Eye (tissue), 1 donor: ENCODE measurements around the gene PI4KA.
"Not testable (repeated sequence)": the region's sequence is repeated elsewhere in the genome, so short reads cannot be mapped to it uniquely, and the experiment has no call there.

ENCODE experiments used
- DNase-seq: peaks from one replicate; pipeline ENCODE4 v3.0.0-alpha.2; 2015

Gene PI4KA

GRCh38 chr22:20844055-20845037, 14.3 kb downstream of the PI4KA start:
- DNase-seq, result no peak

GRCh38 chr22:20843501-20843900, 15.1 kb downstream of the PI4KA start:
- no peak for DNase-seq

GRCh38 chr22:20840646-20841371, 17.8 kb downstream of the PI4KA start:
- DNase-seq, result no peak

- DNase-seq, result no peak
Observed at GRCh38 chr22:20839837-20840645, 18.6 kb downstream of the PI4KA start.

GRCh38 chr22:20839354-20839753, 19.3 kb downstream of the PI4KA start:
- not testable (repeated sequence) for DNase-seq

GRCh38 chr22:20836987-20837823, 21.4 kb downstream of the PI4KA start:
- no peak for DNase-seq

GRCh38 chr22:20834725-20835124, 23.9 kb downstream of the PI4KA start:
- DNase-seq, result no peak

- DNase-seq, result no peak
Observed at GRCh38 chr22:20834206-20834605, 24.4 kb downstream of the PI4KA start.

- DNase-seq, result no peak
Observed at GRCh38 chr22:20833225-20833665, 25.4 kb downstream of the PI4KA start.

- DNase-seq, result no peak
Observed at GRCh38 chr22:20829491-20830134, 29.0 kb downstream of the PI4KA start.

GRCh38 chr22:20826373-20827152, 32.0 kb downstream of the PI4KA start:
- not testable (repeated sequence) for DNase-seq

GRCh38 chr22:20825624-20826023, 33.0 kb downstream of the PI4KA start:
- no peak for DNase-seq

GRCh38 chr22:20825216-20825615, 33.4 kb downstream of the PI4KA start:
- not testable (repeated sequence) for DNase-seq

GRCh38 chr22:20823264-20823663, 35.3 kb downstream of the PI4KA start:
- no peak for DNase-seq

- DNase-seq, result no peak
Observed at GRCh38 chr22:20822240-20822639, 36.4 kb downstream of the PI4KA start.

- DNase-seq, result not testable (repeated sequence)
Observed at GRCh38 chr22:20821717-20822239, 36.8 kb downstream of the PI4KA start.

- no peak for DNase-seq
Observed at GRCh38 chr22:20819471-20819870, 39.1 kb downstream of the PI4KA start.

GRCh38 chr22:20818471-20818870, 40.1 kb downstream of the PI4KA start:
- no peak for DNase-seq

GRCh38 chr22:20816559-20816958, 42.1 kb downstream of the PI4KA start:
- DNase-seq, result no peak

GRCh38 chr22:20815477-20816050, 43.0 kb downstream of the PI4KA start:
- no peak for DNase-seq
